ENCODE results near the gene DEAF1. TPM values are rescaled to one million over a fixed set of nuclear protein-coding genes. Genes with fewer than 3 reads are reported as not detected.
A peak's percentile ranks its signal among the peaks of the same experiment; 100 is the strongest.

The DEAF1 gene
- total and polyA plus RNA-seq, 9 of the 15 experiments (the other 6 are each of a cell fraction or from before 2014, with no cell fraction given) = 2.0 to 69.1 (median 26.8) TPM

GRCh38 chr11:690738-691633 lies 4.0 kb downstream of the DEAF1 start (continued):
- TF ChIP-seq, protein P1, sequence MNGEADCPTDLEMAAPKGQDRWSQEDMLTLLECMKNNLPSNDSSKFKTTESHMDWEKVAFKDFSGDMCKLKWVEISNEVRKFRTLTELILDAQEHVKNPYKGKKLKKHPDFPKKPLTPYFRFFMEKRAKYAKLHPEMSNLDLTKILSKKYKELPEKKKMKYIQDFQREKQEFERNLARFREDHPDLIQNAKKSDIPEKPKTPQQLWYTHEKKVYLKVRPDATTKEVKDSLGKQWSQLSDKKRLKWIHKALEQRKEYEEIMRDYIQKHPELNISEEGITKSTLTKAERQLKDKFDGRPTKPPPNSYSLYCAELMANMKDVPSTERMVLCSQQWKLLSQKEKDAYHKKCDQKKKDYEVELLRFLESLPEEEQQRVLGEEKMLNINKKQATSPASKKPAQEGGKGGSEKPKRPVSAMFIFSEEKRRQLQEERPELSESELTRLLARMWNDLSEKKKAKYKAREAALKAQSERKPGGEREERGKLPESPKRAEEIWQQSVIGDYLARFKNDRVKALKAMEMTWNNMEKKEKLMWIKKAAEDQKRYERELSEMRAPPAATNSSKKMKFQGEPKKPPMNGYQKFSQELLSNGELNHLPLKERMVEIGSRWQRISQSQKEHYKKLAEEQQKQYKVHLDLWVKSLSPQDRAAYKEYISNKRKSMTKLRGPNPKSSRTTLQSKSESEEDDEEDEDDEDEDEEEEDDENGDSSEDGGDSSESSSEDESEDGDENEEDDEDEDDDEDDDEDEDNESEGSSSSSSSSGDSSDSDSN (IDR thresholded peaks at IDR 0.05; ENCODE audit: borderline replicate concordance in 1 of 2, low read depth in 2 of 2, low read length in 2 of 2) = peak in 1 of 2 experiments; percentile 90; a peak in 1 of 4 replicates
- no peak for TF ChIP-seq PPARD (CRISPR knock-in tag; IDR thresholded peaks at IDR 0.05)
- TF ChIP-seq RBM25 (IDR thresholded peaks at IDR 0.05; ENCODE audit: low read depth, low read length, severe bottlenecking) = no peak
- TF ChIP-seq CLOCK (CRISPR knock-in tag; IDR thresholded peaks at IDR 0.05; ENCODE audit: borderline replicate concordance) = no peak
- TF ChIP-seq, protein P2, sequence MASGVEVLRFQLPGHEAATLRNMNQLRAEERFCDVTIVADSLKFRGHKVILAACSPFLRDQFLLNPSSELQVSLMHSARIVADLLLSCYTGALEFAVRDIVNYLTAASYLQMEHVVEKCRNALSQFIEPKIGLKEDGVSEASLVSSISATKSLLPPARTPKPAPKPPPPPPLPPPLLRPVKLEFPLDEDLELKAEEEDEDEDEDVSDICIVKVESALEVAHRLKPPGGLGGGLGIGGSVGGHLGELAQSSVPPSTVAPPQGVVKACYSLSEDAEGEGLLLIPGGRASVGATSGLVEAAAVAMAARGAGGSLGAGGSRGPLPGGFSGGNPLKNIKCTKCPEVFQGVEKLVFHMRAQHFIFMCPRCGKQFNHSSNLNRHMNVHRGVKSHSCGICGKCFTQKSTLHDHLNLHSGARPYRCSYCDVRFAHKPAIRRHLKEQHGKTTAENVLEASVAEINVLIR (CRISPR knock-in tag; IDR thresholded peaks at IDR 0.05) = no peak
- no peak for TF ChIP-seq NFE2L1 (tag; IDR thresholded peaks at IDR 0.05; ENCODE audit: borderline replicate concordance, low read depth)
- no peak for TF ChIP-seq MCM7 (IDR thresholded peaks at IDR 0.05)
- no peak for TF ChIP-seq ATF4 (CRISPR knock-in tag; IDR thresholded peaks at IDR 0.05)
- TF ChIP-seq, protein P3, sequence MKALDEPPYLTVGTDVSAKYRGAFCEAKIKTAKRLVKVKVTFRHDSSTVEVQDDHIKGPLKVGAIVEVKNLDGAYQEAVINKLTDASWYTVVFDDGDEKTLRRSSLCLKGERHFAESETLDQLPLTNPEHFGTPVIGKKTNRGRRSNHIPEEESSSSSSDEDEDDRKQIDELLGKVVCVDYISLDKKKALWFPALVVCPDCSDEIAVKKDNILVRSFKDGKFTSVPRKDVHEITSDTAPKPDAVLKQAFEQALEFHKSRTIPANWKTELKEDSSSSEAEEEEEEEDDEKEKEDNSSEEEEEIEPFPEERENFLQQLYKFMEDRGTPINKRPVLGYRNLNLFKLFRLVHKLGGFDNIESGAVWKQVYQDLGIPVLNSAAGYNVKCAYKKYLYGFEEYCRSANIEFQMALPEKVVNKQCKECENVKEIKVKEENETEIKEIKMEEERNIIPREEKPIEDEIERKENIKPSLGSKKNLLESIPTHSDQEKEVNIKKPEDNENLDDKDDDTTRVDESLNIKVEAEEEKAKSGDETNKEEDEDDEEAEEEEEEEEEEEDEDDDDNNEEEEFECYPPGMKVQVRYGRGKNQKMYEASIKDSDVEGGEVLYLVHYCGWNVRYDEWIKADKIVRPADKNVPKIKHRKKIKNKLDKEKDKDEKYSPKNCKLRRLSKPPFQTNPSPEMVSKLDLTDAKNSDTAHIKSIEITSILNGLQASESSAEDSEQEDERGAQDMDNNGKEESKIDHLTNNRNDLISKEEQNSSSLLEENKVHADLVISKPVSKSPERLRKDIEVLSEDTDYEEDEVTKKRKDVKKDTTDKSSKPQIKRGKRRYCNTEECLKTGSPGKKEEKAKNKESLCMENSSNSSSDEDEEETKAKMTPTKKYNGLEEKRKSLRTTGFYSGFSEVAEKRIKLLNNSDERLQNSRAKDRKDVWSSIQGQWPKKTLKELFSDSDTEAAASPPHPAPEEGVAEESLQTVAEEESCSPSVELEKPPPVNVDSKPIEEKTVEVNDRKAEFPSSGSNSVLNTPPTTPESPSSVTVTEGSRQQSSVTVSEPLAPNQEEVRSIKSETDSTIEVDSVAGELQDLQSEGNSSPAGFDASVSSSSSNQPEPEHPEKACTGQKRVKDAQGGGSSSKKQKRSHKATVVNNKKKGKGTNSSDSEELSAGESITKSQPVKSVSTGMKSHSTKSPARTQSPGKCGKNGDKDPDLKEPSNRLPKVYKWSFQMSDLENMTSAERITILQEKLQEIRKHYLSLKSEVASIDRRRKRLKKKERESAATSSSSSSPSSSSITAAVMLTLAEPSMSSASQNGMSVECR (CRISPR knock-in tag; IDR thresholded peaks at IDR 0.05) = no peak; the same call in 1 of the 2 replicates
- no peak for TF ChIP-seq CTCFL (IDR thresholded peaks at IDR 0.05; ENCODE audit: borderline replicate concordance, insufficient read depth, low read depth, low read length, poor library complexity, severe bottlenecking)
